HG02759 (cell line): ENCODE measurements around the gene TVP23C.
"Not testable (repeated sequence)": the region's sequence is repeated elsewhere in the genome, so short reads cannot be mapped to it uniquely, and the experiment has no call there.

Experiments
- ATAC-seq: cut with Tn5 transposase; IDR thresholded peaks from one replicate; pipeline ENCODE4 v1.9.1; 2021; ENCODE audit warnings: mild to moderate bottlenecking, moderate library complexity; ENCODE audit not compliant: unreplicated experiment

The TVP23C gene

DNA sequence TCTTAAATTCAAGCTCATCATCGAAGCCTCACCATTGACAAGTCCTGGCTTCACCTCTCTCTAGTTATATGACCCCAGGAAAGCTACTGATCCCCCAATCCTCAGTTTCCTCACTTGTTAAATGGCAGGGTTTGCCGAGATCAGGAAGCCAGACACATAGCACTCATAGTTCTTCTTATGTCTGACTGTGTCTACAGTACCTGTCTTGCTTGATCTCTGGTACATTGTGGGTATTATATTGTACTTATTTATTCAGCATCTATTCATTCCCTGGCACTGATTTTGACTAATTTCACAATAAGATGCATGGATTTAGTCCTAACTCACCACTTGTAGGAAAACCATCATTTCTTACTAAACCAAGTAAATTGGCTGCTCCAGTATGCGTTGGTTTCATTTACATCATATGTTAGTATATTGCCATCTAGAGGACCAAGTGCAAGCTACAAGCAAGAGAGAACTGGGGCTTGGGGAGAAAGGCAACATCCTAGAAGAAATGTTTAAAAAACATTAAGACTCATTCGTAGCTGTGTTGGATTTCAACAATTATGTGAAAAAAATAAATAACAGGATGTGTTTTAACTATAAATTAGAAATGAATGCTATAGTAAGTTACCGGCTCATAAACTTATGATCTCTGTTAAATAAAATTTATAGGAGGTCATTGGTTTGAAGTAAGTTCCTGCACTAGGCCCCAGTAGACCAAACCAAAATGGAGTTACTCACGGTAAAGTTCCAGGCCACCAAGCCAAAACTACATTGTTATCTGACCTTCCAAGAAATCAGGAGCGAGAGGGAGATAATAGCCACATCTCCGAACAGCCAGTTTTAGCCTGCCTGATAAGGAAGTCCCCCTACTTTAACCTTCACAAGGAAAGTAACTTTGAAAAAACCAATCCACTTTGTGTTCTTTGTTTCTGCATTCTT, 36.7 kb downstream of the TVP23C start:
- not testable (repeated sequence) for ATAC-seq

DNA sequence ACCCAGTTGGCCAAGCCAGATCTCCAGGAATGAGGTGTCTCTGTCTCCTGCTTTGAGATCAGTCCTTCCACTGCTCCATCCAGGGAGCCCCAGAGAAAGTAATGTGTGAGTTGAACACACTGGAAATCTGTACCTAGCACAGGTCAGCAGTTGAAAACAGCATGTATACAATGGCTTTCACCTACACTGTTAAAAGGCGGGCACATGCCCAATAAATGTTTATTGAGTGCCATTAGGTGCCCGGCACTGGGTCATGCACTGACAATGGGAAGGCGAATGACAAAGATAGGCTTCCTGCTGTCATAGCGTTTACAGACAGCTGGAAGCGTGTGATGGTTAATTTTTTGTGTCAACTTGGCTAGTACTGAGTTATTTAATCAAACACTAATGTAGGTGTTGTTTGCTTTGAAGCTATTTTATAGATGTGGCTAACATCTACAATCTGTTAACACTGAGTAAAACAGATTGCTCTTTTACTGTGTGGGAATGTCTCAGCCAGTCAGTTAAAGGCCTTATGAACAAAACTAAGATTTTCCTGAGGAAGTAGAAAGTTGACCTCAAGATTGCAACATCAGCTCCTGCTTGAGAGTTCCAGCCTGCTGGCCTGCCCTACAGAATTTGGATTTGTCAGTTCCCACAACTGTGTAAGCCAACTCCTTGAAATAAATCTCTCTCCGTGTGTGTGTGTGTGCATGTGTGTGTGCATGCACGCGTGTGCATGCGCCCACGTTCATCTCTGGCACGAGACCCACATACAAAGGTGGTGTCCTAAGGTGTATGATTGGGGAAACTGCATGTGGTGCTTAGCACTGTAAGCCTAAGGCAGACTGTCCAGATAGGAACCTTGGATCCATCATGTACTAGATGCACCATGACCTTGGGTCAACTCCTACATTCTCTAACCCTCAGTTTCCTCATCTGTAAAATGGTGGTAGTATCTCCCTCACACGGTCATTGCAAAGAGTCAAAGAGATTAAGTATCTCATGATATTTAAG, 38.0 kb downstream of the TVP23C start:
- not testable (repeated sequence) for ATAC-seq

DNA sequence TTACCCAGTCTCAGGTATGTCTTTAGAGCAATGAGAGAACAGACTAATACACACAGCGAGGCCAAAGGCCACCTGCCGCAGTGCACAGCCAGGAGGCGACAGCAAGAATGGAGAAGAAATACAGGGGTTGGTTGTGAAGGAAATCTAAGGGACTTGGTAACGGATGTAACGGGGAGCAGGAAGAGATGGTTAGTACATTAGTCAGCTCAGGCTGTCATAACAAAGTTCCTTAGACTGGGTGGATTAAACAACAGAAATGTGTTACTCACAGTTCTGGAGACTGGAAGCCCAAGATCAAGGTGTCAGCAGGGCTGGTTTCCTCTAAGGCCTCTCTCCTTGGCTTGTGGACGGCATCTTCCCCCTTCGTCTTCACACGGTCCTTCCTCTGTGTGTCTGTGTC, 47.1 kb downstream of the TVP23C start:
- no peak for ATAC-seq

DNA sequence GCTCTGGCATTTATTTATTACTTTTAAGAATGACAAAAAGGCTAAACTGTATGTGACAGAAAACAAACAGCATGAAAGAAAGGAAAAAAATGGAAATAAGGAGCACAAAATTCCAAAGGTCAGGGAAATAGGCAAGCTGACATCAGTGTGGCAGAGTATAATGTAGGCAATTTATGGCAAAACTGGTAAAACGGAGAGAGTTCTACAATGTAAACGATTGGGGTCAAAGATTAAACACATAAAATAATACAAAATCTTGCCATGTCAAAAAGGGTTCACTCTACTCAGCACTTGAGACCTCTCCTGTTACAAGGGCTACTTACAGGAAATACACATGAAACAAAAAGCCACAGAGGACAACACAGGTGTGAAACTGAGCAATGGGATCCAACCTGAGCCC, 48.8 kb downstream of the TVP23C start:
- no peak for ATAC-seq

DNA sequence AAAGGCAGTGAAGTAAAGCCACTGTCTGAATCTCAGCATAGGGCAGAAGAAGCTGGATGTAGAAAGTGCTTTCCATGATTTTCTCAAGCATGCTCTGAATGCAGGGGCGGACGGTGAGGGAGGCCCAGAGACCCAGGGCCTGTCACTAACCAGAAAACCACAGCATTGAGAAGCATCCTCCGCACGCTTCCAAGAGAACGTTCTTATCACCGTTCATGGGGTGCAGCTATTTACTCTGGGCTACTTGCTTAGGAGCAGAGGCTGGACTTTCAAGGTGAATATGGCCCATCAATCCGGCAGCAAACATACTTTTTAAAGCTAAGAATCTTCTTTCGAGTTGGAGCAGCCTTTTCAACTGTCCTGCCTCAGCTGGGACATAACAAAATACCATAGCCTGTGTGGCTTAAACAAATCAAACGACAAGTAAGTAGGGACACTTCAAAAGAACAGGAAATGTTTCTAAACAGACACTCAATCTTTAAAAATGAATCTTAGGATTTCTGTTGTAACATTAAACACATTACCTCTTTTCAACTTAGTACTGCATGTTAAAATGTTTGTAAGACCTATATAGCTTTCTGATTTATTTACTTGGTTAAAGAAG, 49.3 kb downstream of the TVP23C start:
- no peak for ATAC-seq

DNA sequence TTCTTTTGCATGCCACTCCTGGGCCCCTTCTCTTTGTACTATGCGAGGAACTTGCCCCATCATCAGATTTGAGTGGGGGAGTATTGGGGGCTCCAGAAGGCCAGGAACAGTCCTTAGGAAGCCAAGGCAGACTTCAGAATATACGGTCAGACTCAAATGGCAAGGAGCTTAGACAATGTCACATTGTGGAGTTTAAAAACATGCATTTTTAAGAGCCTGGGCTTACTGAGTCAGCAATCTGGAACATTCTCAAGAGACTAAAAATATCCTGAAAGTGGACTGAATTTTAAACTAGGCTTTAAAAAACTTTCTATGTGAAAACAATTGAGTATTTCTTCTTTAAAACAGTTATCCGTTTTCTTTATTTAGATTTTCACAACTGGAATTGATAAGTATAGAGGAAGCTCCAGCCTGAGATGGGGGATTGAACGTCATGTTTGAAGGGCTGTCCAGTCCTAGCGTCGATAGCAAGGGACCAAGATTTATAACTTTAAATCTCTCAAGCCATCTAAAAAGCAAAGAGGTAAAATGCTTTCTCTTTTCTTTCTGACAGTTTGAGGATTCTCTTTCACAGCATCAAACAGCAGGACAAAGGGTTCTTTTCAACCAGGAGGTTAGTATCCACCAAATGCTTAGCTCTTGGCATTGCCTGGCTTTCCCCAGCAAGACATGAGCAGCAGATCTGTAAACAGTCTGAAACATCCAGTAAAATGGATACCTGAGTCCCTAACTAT, 50.1 kb downstream of the TVP23C start:
- no peak for ATAC-seq

DNA sequence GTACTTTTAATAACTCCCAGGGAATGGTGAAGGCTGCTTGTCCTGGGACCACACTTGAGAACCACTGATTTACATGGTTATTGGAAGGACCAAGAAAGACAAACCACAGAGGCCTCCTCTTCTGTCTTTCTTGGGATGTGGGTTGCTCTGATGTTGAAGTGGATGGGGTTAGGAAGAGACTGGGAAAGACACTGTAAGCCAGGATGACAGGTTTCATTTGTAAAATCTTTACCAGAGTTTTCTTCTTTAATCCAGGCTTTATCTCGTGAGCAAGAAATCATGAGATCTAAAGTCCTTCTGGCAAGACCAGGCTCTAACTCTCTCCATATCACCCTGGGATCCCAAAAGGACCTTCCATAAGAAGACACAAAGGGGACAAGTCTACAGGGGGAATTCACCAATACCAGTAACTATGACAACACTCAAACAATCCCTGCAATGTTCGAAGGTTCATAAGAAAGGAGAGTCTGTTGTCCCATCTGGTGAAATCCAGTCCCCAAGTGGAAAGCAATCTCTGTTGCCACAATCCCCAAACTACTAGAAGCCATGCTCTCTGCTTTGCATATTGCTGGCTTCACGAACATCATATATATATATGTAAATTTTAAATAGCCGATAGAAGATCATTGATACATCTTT, 51.1 kb downstream of the TVP23C start:
- ATAC-seq: no peak

DNA sequence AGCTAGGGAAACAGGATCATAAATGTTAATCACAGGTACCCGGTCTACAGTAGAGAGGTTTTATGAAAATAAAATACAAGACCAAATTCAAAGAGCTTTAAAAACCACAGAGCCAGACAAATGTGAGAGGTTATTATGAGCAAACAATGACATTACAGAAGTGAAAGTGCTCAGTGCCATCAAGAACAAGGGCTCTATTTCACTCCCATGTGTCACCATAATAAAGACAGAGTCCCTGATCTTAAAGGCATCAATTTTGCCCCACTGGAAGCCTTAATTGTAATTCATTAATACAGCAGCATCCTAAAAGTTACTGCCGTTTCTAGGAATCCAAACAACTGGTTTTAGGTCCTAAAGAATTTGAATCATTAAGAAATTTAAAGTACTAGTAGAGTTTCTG, 52.1 kb downstream of the TVP23C start:
- no peak for ATAC-seq

DNA sequence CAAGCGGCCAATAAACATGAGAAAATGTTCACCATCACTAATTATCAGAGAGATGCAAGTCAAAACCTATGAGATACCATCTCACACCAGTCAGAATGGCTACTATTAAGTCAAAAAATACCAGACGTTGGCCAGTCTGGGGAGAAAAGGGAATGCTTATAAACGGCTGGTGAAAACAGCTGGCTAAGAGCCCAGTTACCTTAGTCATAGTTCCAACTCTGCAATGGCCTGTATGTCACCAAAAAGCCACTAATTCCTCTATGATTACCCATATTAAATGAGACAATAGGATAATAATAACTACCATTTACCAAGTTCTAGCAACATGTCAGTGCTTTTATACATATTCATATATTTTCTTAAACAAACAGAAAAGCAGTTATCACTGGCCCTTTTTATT, 52.9 kb downstream of the TVP23C start:
- ATAC-seq: no peak

DNA sequence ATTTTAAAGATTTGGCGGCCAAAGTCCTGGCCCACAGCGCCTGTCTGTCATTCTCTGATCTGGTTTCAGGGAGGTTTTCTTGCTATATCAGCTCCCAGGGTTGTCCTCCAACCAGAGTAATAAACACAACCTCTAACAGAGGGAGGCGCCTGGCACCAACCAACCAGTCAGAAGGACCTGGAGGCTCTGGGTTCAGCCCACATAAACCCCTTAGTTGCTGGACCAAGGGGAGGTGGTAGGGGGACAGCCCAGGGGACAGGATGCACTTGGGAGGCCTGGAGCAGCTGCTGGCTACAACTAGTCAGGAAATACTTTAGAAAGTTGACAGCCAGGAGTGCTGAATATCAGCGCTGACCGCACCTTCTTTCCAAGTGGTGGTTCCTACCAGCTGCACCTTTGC, 54.2 kb downstream of the TVP23C start:
- ATAC-seq: no peak

DNA sequence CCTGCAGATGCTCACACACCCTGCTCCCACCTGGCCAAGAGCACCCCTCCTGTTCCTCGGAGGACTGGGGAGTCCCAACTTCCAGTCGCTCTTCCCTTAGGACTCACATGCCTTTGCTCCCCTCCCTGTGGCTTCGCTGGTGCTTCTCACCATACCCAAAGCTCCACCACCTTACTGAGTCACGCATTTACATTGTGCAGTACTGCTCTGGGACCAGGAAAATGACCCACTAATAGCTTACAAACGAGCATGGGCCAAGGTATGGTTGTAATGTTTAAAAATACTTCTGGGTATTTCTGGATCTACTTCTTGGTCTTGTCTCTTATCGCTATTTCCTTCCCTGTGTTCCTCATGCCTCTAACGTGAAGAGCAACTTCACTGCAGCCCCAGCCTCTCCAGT, 54.8 kb downstream of the TVP23C start:
- ATAC-seq: no peak

DNA sequence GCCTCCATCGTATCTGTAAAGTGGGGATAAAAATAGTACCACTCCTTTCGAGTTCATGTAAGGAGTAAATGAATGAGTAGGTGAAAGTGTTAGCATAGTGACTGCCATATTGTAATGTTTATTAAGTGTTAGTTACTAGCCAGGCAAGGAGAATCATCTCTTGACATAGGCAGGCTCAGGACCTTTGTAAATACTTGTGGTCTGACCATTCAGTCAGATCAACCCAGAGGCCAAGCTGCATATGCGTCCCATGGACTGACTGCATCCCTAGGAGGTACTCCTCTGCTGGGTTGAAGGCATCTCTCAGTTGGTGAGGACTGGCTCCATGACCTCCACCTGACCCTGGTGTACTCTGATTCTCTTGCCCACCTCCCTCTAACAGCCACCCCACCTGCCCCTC, 55.4 kb downstream of the TVP23C start:
- no peak for ATAC-seq

DNA sequence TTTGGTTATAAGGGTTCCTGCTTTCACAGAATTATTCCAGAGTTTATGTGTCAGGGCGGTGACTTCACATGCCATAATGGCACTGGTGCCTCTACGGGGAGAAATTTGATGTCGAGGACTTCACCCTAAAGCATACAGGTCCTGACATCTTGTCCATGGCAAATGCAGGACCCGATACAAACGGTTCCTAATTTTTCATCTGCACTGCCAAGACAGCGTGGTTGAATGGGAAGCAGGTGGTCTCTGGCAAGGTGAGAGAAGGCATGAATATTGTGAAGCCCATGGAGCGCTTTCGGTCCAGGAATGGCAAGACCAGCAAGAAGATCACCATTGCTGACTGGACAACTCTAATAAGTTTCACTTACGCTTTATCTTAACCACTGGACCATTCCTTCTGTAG, 56.3 kb downstream of the TVP23C start:
- no peak for ATAC-seq

DNA sequence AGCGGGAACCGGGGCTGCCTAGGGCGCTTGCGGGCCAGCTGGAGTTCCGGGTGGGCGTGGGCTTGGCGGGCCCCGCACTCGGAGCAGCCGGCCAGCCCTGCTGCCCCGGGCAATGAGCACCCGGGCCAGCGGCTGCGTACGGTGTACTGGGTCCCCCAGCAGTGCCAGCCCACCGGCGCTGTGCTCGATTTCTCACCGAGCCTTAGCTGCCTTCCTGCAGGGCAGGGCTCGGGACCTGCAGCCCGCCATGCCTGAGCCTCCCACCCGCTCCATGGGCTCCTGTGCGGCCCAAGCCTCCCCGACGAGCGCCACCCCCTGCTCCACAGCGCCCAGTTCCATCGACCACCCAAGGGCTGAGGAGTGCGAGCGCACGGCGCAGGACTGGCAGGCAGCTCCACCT, 57.6 kb downstream of the TVP23C start:
- ATAC-seq: not testable (repeated sequence)

DNA sequence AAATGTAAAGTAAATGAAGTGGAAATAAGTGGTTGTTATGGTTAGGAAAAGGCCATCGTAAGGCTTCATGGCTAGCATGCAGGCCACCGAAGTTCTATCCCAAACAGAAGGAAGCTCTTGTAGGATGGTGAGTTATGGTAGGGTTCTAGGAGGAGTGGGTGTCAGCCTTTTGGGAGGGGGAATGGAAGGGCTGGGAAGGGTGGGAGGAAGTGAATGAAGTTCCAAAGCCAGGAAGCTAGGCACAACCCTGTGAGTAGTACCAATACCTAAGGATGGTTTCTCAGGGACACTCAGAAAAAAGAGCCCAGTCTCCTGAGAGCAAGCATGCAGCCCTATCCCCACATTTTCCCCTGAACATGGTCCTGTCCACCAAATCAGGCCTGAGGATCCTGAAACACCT, 59.6 kb downstream of the TVP23C start:
- ATAC-seq: no peak

DNA sequence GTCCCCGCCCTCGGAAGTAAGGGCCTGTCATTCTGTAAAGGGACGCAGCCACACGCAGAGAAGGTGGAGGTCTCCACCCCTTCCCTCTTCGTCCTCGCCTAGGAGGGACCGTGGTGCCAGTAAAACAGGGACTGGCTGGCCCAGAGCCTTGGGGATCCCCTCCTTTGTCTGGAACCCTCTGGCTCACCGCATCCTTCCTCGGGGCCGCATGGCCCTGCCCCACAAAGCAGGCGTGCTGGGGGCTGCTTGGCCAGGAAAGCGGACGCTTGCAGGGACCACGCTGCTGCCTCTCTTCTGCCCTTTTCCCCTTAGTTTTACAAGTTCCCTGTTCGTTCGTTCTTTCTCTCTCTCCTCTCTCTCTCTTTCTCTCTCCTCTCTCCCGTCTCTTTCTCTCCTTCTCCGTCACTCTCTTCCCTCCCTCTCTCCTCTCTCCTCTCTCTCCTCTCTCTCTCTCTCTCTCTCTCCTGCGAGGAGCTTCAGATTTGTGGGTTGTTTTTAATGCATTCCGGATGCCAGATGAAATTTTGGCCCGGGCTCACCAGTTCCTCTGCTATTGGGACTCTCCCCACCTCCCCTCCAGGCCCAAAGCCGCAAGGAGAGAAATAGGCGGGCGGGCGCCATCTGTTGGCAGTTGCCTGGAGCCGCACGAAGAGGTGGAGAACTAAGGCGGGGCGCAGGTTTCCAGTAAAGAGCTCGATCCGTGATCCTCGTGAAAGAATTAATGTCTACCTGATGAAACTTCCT, 60.7 kb downstream of the TVP23C start:
- ATAC-seq: peak; percentile 96

DNA sequence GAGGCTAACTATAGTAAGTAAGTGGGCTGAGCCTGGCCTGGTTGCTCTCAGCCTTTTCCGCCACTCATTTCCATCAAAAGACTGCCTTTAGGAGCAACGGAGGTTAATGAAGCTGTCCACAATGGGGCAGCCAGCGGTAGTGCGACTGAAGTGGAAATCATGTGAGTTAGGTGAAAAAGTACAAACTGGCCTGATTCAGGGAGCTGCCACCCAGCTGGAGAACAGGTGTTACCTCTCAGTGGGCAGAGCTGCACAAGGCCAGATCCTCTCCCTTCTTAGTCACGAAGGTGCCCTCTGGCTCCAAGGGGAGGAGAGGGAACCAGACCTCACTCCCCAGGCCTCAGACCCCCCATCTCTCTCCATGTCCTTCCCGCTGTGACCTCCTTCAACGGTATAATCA, 61.5 kb downstream of the TVP23C start:
- ATAC-seq: no peak

DNA sequence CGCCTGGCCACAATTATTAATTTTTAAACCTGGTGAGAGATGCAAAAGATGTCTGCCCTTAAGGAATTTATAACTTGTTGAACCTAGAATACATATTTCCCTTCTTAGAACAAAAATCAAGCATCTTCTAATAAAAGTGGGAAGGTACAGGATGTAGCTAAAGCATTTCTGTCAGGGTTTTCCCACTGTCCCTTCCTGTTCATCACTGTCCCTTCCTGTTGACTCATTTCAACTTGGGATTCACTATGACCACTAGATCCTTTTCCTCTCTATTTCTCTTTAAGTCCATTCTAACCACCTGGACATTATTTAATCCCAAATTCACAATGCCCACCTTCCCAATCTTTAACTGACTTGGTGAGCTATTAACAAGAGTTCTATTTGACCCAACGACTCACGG, 62.0 kb downstream of the TVP23C start:
- no peak for ATAC-seq

DNA sequence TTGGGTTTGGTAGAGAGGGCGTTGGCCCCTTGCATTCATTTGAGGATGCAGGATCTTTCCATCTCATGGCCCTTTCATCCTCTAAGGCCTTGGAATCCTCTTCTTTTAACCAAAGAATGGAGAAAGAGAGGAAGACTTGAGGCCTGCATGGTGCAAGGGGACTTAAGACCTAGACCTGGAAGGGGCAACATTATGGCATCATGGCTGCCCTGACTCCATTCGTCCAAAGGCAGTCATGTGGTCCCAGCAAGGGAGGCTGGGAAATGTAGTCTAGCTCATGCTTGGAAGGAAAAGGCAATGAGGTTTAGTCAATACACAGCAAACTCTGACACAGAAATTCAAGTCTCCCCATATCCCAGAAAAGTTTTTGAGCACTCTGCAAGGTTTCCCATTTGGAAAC, 65.2 kb downstream of the TVP23C start:
- no peak for ATAC-seq
